ENCODE measurements around the gene DPH3. TPM values are rescaled to one million over a fixed set of nuclear protein-coding genes. Genes with fewer than 3 reads are reported as not detected.

Gene DPH3
- total and polyA plus RNA-seq, 7 experiments from 2014 or later, result 11.6 to 23.6 (median 15.7) TPM

DNA sequence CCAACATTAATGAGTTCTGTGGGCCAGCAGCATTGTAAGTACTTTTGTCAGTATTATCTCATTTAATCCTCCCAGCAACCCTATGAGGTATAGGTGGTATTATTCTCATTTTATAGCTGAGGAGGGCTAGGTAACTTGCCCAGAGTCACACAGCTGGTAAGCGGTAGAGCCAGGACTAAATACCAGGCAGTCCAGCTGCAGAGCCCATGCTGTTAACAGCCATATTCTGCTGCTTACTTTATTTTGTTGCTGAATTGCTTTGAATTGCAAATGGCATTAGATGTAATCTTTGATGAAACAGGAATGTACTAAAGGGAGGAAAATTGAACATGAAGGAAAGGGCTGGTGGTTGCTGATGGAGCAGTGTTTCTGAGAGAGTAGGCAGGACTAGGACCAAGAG lies 19.9 kb upstream of the DPH3 start:
- peaks cover 34 to 57% (median 43%) of the 10 kb centered on the region in 7 donors for H3K4me1 Mint-ChIP-seq
- CTCF ChIA-PET, result interaction anchor here (1.1 to 10.9 kb wide), 3 partner anchors 17 to 33 kb away, joined by 3 to 92 read pairs (median 29); partner anchors contain the start of genes DPH3 and OXNAD1
- peaks cover 17 to 53% (median 23%) of the 10 kb centered on the region in 5 donors for H3K36me3 Mint-ChIP-seq

DNA sequence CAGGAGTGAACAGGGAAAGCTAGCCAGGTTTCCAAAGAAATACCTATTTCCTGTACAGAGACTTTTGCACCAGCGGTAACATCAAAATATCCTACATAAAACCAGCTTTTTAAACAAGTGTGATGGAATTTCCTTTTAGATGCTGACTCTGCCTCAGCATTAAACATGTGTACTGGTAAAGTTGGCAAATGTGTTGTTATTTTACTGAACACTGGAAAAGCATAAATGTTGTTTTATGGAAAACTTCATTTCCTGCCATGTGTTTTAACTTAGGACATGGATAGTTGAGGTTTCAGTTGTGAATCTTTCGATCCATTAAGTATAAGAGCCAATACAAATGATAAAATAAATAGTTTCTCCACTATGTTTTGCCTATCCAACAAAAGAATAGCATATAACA lies 15.9 kb upstream of the DPH3 start:
- H3K27ac ChIP-seq (ENCODE audit: low read depth, low read length), result no peak overlapping the region
- Mint-ChIP-seq H3K4me1 (peaks cover 20 to 45% (median 35%) of the 10 kb centered on the region in 7 donors), H3K36me3 (peaks cover 10 to 27% (median 15%) of the 10 kb centered on the region in 5 donors), H3K4me3 (no peak overlapping the region), H3K9me3 (peaks cover 0 to 4% (median 0%) of the 10 kb centered on the region in 11 donors), H3K27ac (no peak overlapping the region), H3K27me3 (no peaks in the 10 kb centered on the region)
- intact Hi-C loops (cut with micrococcal nuclease), result no loop called here
- CTCF ChIA-PET, result interaction anchor here (10.9 kb wide), 1 partner anchor 13 kb away, joined by 92 read pairs; the partner anchor contains the start of genes DPH3 and OXNAD1
- DNase-seq (no peak), ATAC-seq (no peak)
- no peak overlapping the region for H3K4me3 ChIP-seq (ENCODE audit: low read length)
- no peaks in the 10 kb centered on the region for H3K9me3 ChIP-seq (ENCODE audit: control insufficient read depth in 2 of 3, low read length in 3 of 3)
- POLR2A ChIA-PET, result interaction anchor here (1.0 to 1.5 kb wide), 2 partner anchors 8 to 16 kb away, joined by 3 to 5 read pairs; partner anchors contain the start of genes DPH3 and OXNAD1
- peaks cover 11 to 14% of the 10 kb centered on the region in 2 donors for H3K4me1 ChIP-seq (ENCODE audit: control insufficient read depth in 2 of 2, insufficient read depth in 2 of 2, low read length in 2 of 2)
- no peaks in the 10 kb centered on the region for H3K27me3 ChIP-seq (ENCODE audit: control insufficient read depth in 2 of 2, insufficient read depth in 2 of 2, low read length in 2 of 2)
- no peaks in the 10 kb centered on the region for H3K36me3 ChIP-seq (ENCODE audit: control insufficient read depth in 2 of 3, insufficient read depth in 3 of 3, low read length in 3 of 3)

More for the DNA sequence above, 19.9 kb upstream of the DPH3 start:
- Mint-ChIP-seq H3K9me3 (peaks cover 0 to 4% (median 0%) of the 10 kb centered on the region in 11 donors), H3K27ac (peak overlapping the region; percentile 92 to 99 (median 97)), H3K4me3 (peak overlapping the region; percentile 50 to 98 (median 96)), H3K27me3 (no peaks in the 10 kb centered on the region)
- no peak overlapping the region for H3K4me3 ChIP-seq (ENCODE audit: low read length)
- H3K4me1 ChIP-seq (ENCODE audit: control insufficient read depth in 2 of 2, insufficient read depth in 2 of 2, low read length in 2 of 2), result peaks cover 16 to 34% of the 10 kb centered on the region in 2 donors
- no peak for DNase-seq
- POLR2A ChIA-PET, result interaction anchor here (1.6 to 5.1 kb wide), 7 partner anchors 10 to 226 kb away, joined by 5 to 98 read pairs (median 27); partner anchors contain the start of genes DPH3 and OXNAD1
- H3K27me3 ChIP-seq (ENCODE audit: control insufficient read depth in 2 of 2, insufficient read depth in 2 of 2, low read length in 2 of 2), result no peaks in the 10 kb centered on the region
- H3K36me3 ChIP-seq (ENCODE audit: control insufficient read depth in 2 of 3, insufficient read depth in 3 of 3, low read length in 3 of 3), result peaks cover 0 to 15% (median 0%) of the 10 kb centered on the region in 3 experiments
- intact Hi-C loops (cut with micrococcal nuclease), result loop anchor here (1.0 to 5.0 kb wide), 4 partner anchors 10 to 868 kb away; no protein-coding TSS in a partner anchor
- no peaks in the 10 kb centered on the region for H3K9me3 ChIP-seq (ENCODE audit: control insufficient read depth in 2 of 3, low read length in 3 of 3)
- no peak for ATAC-seq
- H3K27ac ChIP-seq (ENCODE audit: low read depth, low read length), result peak overlapping the region; percentile 90

DNA sequence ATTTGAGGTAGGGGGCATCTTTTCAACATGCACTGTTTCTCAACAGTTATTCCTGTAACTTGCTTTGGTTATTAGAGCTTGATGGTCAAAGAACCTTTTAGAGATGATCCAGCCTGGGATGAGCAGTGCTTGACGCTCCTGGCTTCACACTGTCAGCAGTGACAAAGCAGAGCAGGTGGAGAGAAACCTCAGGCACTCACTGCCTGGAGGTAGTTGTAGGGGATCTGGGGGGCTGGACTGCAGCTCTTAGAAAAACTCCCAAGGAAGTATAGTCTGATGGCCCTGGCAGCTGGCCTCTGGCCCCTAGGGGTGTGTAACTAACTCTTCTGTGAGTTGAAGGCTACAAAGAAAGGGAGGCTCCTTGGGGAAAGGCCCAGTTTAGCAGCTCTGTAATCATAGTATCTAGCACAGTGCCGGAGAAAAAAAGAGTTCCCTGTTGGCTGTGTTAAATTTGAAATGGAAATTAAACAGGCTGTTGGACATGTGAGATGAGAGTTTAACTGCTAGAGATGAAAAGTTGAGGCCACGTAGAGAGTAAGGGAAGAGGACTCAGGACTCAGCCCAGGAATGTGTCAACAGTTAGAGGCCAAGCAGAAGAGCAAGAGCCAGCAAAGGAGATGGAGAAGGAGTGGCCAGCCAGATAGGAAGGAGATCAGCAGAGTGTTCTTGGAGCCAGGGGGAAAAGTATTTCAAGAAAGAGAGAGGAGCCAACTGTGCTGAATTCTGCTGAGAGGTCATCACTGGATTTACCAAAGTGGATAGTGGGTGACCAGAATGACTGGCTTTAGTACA lies 14.5 kb upstream of the DPH3 start:
- no peaks in the 10 kb centered on the region for H3K27me3 ChIP-seq (ENCODE audit: control insufficient read depth in 2 of 2, insufficient read depth in 2 of 2, low read length in 2 of 2)
- peaks cover 10 to 25% (median 16%) of the 10 kb centered on the region in 5 donors for H3K36me3 Mint-ChIP-seq
- intact Hi-C loops (cut with micrococcal nuclease), result no loop called here
- ChIA-PET CTCF (interaction anchor here (0.6 to 10.9 kb wide), 2 partner anchors 11 to 185 kb away, joined by 3 to 92 read pairs; partner anchors contain the start of genes DPH3 and OXNAD1), POLR2A (interaction anchor here (1.0 kb wide), 1 partner anchor 232 kb away, joined by 3 read pairs; no protein-coding TSS in a partner anchor)
- peaks cover 0 to 4% (median 0%) of the 10 kb centered on the region in 11 donors for H3K9me3 Mint-ChIP-seq
- H3K27ac ChIP-seq (ENCODE audit: low read depth, low read length), result no peak overlapping the region
- H3K9me3 ChIP-seq (ENCODE audit: control insufficient read depth in 2 of 3, low read length in 3 of 3), result no peaks in the 10 kb centered on the region
- no peak overlapping the region for H3K27ac Mint-ChIP-seq
- ATAC-seq, result no peak
- no peaks in the 10 kb centered on the region for H3K27me3 Mint-ChIP-seq
- peaks cover 5 to 31% (median 21%) of the 10 kb centered on the region in 7 donors for H3K4me1 Mint-ChIP-seq
- H3K4me1 ChIP-seq (ENCODE audit: control insufficient read depth in 2 of 2, insufficient read depth in 2 of 2, low read length in 2 of 2), result no peaks in the 10 kb centered on the region
- DNase-seq, result no peak
- no peaks in the 10 kb centered on the region for H3K36me3 ChIP-seq (ENCODE audit: control insufficient read depth in 2 of 3, insufficient read depth in 3 of 3, low read length in 3 of 3)
- no peak overlapping the region for H3K4me3 Mint-ChIP-seq
- H3K4me3 ChIP-seq (ENCODE audit: low read length), result no peak overlapping the region

DNA sequence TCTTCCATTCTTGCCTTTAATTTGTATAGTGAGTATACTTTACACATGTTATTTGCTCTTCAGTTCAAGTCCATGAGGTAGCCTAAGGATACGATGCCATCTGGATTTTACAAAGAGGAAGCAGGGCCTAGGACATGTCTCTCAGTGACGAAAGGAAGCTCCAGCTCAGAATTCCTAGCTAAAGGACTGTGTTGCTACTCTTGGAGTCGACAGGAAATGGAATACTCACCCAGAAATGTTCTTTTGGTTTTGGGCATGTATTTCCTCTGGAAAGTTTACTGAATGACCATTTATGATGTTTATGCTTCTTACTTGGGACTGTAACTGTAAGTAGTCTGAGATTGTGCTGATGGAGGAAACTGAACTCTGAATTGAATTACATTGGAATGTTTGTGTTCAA lies 12.7 kb upstream of the DPH3 start:
- Mint-ChIP-seq H3K4me3 (no peak overlapping the region), H3K27me3 (no peaks in the 10 kb centered on the region), H3K27ac (no peak overlapping the region), H3K4me1 (peaks cover 0 to 13% (median 5%) of the 10 kb centered on the region in 7 donors), H3K9me3 (no peaks in the 10 kb centered on the region), H3K36me3 (peaks cover 4 to 24% (median 15%) of the 10 kb centered on the region in 5 donors)
- ChIA-PET POLR2A (interaction anchor here (0.8 to 1.5 kb wide), 2 partner anchors 9 to 42 kb away, joined by 3 to 4 read pairs; no protein-coding TSS in a partner anchor), CTCF (interaction anchor here (0.6 to 10.9 kb wide), 3 partner anchors 9 to 235 kb away, joined by 3 to 92 read pairs (median 5); partner anchors contain the start of genes DPH3 and OXNAD1)
- no peaks in the 10 kb centered on the region for H3K4me1 ChIP-seq (ENCODE audit: control insufficient read depth in 2 of 2, insufficient read depth in 2 of 2, low read length in 2 of 2)
- H3K36me3 ChIP-seq (ENCODE audit: control insufficient read depth in 2 of 3, insufficient read depth in 3 of 3, low read length in 3 of 3), result no peaks in the 10 kb centered on the region
- no peaks in the 10 kb centered on the region for H3K27me3 ChIP-seq (ENCODE audit: control insufficient read depth in 2 of 2, insufficient read depth in 2 of 2, low read length in 2 of 2)
- H3K9me3 ChIP-seq (ENCODE audit: control insufficient read depth in 2 of 3, low read length in 3 of 3), result no peaks in the 10 kb centered on the region
- intact Hi-C loops (cut with micrococcal nuclease), result no loop called here
- H3K4me3 ChIP-seq (ENCODE audit: low read length), result no peak overlapping the region
- no peak for ATAC-seq
- no peak overlapping the region for H3K27ac ChIP-seq (ENCODE audit: low read depth, low read length)
- no peak for DNase-seq

DNA sequence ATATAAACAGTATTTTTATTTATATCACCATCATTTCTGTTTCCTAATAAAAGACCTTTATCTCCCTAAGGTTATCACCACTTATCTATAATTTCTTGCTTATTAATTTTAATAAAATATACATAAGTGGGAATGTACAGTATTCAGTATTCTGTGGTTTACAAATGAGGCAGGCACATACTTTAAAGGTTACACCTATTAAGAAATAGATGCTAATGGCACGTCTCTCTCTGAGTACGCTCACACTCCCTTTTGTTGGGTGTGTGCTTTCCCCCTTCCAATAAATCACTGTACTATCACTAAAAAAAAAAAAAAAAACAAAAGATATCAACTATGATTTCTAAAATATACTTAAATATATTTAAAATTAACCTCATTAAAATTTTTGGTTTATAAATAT lies 9.1 kb upstream of the DPH3 start:
- Mint-ChIP-seq H3K4me1 (peaks cover 0 to 7% (median 2%) of the 10 kb centered on the region in 7 donors), H3K27ac (no peak overlapping the region), H3K27me3 (no peaks in the 10 kb centered on the region), H3K36me3 (peaks cover 0 to 44% (median 21%) of the 10 kb centered on the region in 5 donors), H3K9me3 (no peaks in the 10 kb centered on the region), H3K4me3 (no peak overlapping the region)
- H3K27ac ChIP-seq (ENCODE audit: low read depth, low read length), result no peak overlapping the region
- H3K4me3 ChIP-seq (ENCODE audit: low read length), result no peak overlapping the region
- no peaks in the 10 kb centered on the region for H3K27me3 ChIP-seq (ENCODE audit: control insufficient read depth in 2 of 2, insufficient read depth in 2 of 2, low read length in 2 of 2)
- H3K9me3 ChIP-seq (ENCODE audit: control insufficient read depth in 2 of 3, low read length in 3 of 3), result no peaks in the 10 kb centered on the region
- no peaks in the 10 kb centered on the region for H3K4me1 ChIP-seq (ENCODE audit: control insufficient read depth in 2 of 2, insufficient read depth in 2 of 2, low read length in 2 of 2)
- ATAC-seq (no peak), DNase-seq (no peak)
- ChIA-PET POLR2A (interaction anchor here (1.5 kb wide), 1 partner anchor 11 kb away, joined by 5 read pairs; no protein-coding TSS in a partner anchor), CTCF (no interaction called here)
- intact Hi-C loops (cut with micrococcal nuclease), result loop anchor here in 1 of 2 donors (1.0 kb wide), 1 partner anchor 10 kb away; no protein-coding TSS in a partner anchor
- H3K36me3 ChIP-seq (ENCODE audit: control insufficient read depth in 2 of 3, insufficient read depth in 3 of 3, low read length in 3 of 3), result peaks cover 0 to 9% (median 0%) of the 10 kb centered on the region in 3 experiments

DNA sequence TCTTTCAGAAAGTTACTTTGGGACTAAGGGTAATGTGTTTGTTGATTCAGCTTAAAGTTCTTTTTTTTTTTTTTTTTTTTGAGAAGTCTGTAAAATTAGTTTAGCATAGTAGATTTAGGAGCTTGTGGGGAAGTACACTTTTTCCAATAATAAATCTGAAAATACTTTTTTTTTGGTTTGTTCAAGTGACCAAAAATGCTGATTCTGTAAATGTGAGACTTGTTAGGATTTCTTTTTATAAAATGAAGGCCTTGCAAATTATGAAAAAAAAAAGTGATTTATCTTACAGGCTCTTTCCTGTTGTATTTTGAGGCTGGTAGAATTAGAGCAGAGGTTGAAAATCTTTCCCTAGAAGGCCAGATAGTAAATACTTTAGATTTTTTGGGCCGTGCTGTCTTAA lies 7.8 kb upstream of the DPH3 start:
- no peak for DNase-seq
- POLR2A ChIA-PET, result interaction anchor here (0.6 to 1.9 kb wide), 2 partner anchors 13 to 242 kb away, joined by 3 to 12 read pairs; no protein-coding TSS in a partner anchor
- no peak overlapping the region for H3K4me3 ChIP-seq (ENCODE audit: low read length)
- intact Hi-C loops (cut with micrococcal nuclease), result no loop called here
- H3K27me3 Mint-ChIP-seq, result no peaks in the 10 kb centered on the region
- H3K4me1 ChIP-seq (ENCODE audit: control insufficient read depth in 2 of 2, insufficient read depth in 2 of 2, low read length in 2 of 2), result peaks cover 4% of the 10 kb centered on the region in 2 donors
- no peak overlapping the region for H3K4me3 Mint-ChIP-seq
- H3K4me1 Mint-ChIP-seq, result peaks cover 2 to 14% (median 9%) of the 10 kb centered on the region in 7 donors
- no peaks in the 10 kb centered on the region for H3K9me3 Mint-ChIP-seq
- H3K36me3 ChIP-seq (ENCODE audit: control insufficient read depth in 2 of 3, insufficient read depth in 3 of 3, low read length in 3 of 3), result peaks cover 0 to 9% (median 0%) of the 10 kb centered on the region in 3 experiments
- CTCF ChIA-PET, result interaction anchor here (0.7 to 9.7 kb wide), 6 partner anchors 9 to 277 kb away, joined by 3 to 92 read pairs (median 8); no protein-coding TSS in a partner anchor
- no peaks in the 10 kb centered on the region for H3K27me3 ChIP-seq (ENCODE audit: control insufficient read depth in 2 of 2, insufficient read depth in 2 of 2, low read length in 2 of 2)
- no peaks in the 10 kb centered on the region for H3K9me3 ChIP-seq (ENCODE audit: control insufficient read depth in 2 of 3, low read length in 3 of 3)
- no peak overlapping the region for H3K27ac Mint-ChIP-seq
- ATAC-seq, result no peak
- peaks cover 0 to 39% (median 17%) of the 10 kb centered on the region in 5 donors for H3K36me3 Mint-ChIP-seq
- H3K27ac ChIP-seq (ENCODE audit: low read depth, low read length), result no peak overlapping the region
